Stimulated activated CD4-positive, alpha-beta T cell treated with anti-CD3 and anti-CD28 coated beads, TNF-alpha, amount 100 ng/mL, for 1 hour (primary cell): Measurements from ENCODE around the gene SULT4A1.

Experiments
- DNase-seq, 3 donors: peaks; one replicate each; pipeline ENCODE4 v3.0.0-alpha.2; 2020; ENCODE audit warnings: low read depth in 3 of 3, low spot score in 1 of 3

Gene SULT4A1

GRCh38 chr22:43861529-43861928, 784 bp downstream of the SULT4A1 start:
- no peak for DNase-seq

- no peak for DNase-seq
These were observed 1.5 kb downstream of the SULT4A1 start for GRCh38 chr22:43860831-43861230.

- DNase-seq = no peak
These were observed 2.2 kb downstream of the SULT4A1 start for GRCh38 chr22:43860126-43860525.

- DNase-seq = no peak
These were observed 2.7 kb downstream of the SULT4A1 start for GRCh38 chr22:43859621-43860020.

- no peak for DNase-seq
These were observed 3.1 kb downstream of the SULT4A1 start for GRCh38 chr22:43859176-43859575.

- DNase-seq = no peak
These were observed 4.0 kb downstream of the SULT4A1 start for GRCh38 chr22:43858156-43858895.

GRCh38 chr22:43857367-43857766, 4.9 kb downstream of the SULT4A1 start:
- no peak for DNase-seq

- no peak for DNase-seq
These were observed 6.9 kb downstream of the SULT4A1 start for GRCh38 chr22:43855431-43855830.

GRCh38 chr22:43854786-43855271, 7.5 kb downstream of the SULT4A1 start:
- no peak for DNase-seq

- no peak for DNase-seq
These were observed 8.1 kb downstream of the SULT4A1 start for GRCh38 chr22:43854121-43854785.

GRCh38 chr22:43853328-43853931, 8.9 kb downstream of the SULT4A1 start:
- no peak for DNase-seq

- DNase-seq = no peak
These were observed 9.6 kb downstream of the SULT4A1 start for GRCh38 chr22:43852573-43853327.

- DNase-seq = no peak
These were observed 10.4 kb downstream of the SULT4A1 start for GRCh38 chr22:43851979-43852307.

GRCh38 chr22:43851058-43851978, 11.0 kb downstream of the SULT4A1 start:
- DNase-seq = no peak

- DNase-seq = no peak
These were observed 11.8 kb downstream of the SULT4A1 start for GRCh38 chr22:43850529-43850928.

GRCh38 chr22:43849731-43850130, 12.6 kb downstream of the SULT4A1 start:
- no peak for DNase-seq

- DNase-seq = no peak
These were observed 13.7 kb downstream of the SULT4A1 start for GRCh38 chr22:43848366-43849171.

GRCh38 chr22:43847376-43848289, 14.7 kb downstream of the SULT4A1 start:
- no peak for DNase-seq

GRCh38 chr22:43846966-43847365, 15.3 kb downstream of the SULT4A1 start:
- DNase-seq = no peak
